IMR-90 (cell line): ENCODE measurements around the gene KLHL29.

Experiments used
- MAZ ChIP-seq: IDR thresholded peaks from 2 replicates; pipeline ENCODE4 v1.6.1; 2012; ENCODE audit warnings: low read depth, mild to moderate bottlenecking, low read length, improper control_type of control experiment, moderate library complexity, borderline replicate concordance
- SMC3 ChIP-seq: fragments of 150-350 bp; IDR thresholded peaks from 2 replicates; pipeline ENCODE4 v1.6.1; 2016; ENCODE audit warnings: low read depth, mild to moderate bottlenecking, antibody characterized with exemption, low read length, moderate library complexity
- TF ChIP-seq, protein P1 (sequence below): conservative IDR thresholded peaks from 2 replicates; pipeline ENCODE4 v1.5.1; 2012; ENCODE audit warnings: mild to moderate bottlenecking, low read depth, low read length, improper control_type of control experiment

DNA sequence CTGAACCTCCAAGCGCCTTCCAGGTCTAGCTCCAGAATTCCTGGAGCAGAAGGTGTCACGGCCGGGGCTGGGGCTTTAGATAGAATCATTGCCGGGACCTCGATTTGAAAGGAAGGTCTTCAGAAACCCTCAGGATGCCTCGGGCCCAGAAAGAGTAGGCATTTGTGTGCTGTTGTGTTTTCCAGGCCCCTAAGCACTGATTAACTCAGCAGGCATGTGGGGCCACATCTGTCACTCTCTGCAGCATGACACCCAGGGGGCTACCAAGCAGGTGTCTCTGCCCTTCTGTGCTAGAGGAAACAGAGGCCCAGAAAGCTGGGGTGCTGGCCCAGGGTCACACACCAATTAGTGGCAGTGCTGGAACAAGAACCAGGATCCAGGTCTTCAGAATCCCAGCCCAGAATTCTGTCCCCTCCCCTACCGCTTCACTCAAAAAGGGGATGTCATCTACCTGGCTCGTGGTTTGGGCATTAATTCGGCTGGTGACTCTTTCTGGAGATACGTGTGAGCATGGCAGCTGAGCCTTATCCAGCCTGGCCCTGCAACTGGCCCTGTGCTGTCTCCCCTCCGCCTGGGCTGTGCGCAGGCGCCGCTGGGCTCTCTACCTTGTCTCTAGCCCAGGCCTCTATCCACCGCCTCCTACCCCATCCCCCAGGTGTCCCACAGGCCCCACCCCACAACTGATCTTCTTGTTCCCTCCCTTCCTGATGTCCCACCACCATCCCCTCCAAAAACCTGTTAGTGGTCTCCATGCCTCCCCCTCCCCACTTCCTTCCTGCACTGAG, 296.6 kb downstream of the KLHL29 start:
- TF ChIP-seq, protein P1, sequence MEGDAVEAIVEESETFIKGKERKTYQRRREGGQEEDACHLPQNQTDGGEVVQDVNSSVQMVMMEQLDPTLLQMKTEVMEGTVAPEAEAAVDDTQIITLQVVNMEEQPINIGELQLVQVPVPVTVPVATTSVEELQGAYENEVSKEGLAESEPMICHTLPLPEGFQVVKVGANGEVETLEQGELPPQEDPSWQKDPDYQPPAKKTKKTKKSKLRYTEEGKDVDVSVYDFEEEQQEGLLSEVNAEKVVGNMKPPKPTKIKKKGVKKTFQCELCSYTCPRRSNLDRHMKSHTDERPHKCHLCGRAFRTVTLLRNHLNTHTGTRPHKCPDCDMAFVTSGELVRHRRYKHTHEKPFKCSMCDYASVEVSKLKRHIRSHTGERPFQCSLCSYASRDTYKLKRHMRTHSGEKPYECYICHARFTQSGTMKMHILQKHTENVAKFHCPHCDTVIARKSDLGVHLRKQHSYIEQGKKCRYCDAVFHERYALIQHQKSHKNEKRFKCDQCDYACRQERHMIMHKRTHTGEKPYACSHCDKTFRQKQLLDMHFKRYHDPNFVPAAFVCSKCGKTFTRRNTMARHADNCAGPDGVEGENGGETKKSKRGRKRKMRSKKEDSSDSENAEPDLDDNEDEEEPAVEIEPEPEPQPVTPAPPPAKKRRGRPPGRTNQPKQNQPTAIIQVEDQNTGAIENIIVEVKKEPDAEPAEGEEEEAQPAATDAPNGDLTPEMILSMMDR = no peak
- no peak for TF ChIP-seq SMC3
- no peak for TF ChIP-seq MAZ
